Activated naive CD4-positive, alpha-beta T cell treated with anti-CD3 and anti-CD28 coated beads, Interleukin-2, amount 50 U/mL, for 16 hours (primary cell): ENCODE results near the gene PCDH17.

Experiments used
- DNase-seq: peaks from one replicate; pipeline ENCODE4 v3.0.0-alpha.2; 2020

The PCDH17 gene

GRCh38 chr13:57637515-57637914 lies 6.0 kb downstream of the PCDH17 start:
- DNase-seq, result no peak

GRCh38 chr13:57638186-57638890 lies 6.8 kb downstream of the PCDH17 start:
- no peak for DNase-seq

- DNase-seq, result no peak
Observed at GRCh38 chr13:57640607-57641006, 9.1 kb downstream of the PCDH17 start.

- DNase-seq, result no peak
Observed at GRCh38 chr13:57641051-57641450, 9.5 kb downstream of the PCDH17 start.

GRCh38 chr13:57644106-57644505 lies 12.6 kb downstream of the PCDH17 start:
- no peak for DNase-seq

GRCh38 chr13:57653229-57653989 lies 21.9 kb downstream of the PCDH17 start:
- DNase-seq, result no peak

GRCh38 chr13:57665481-57665880 lies 33.9 kb downstream of the PCDH17 start:
- DNase-seq, result no peak

- DNase-seq, result no peak
Observed at GRCh38 chr13:57666131-57666953, 34.8 kb downstream of the PCDH17 start.

- DNase-seq, result no peak
Observed at GRCh38 chr13:57672168-57672567, 40.6 kb downstream of the PCDH17 start.

GRCh38 chr13:57673197-57673596 lies 41.7 kb downstream of the PCDH17 start:
- no peak for DNase-seq

GRCh38 chr13:57675526-57675925 lies 44.0 kb downstream of the PCDH17 start:
- no peak for DNase-seq

GRCh38 chr13:57680609-57681008 lies 49.1 kb downstream of the PCDH17 start:
- no peak for DNase-seq

- no peak for DNase-seq
Observed at GRCh38 chr13:57682128-57682716, 50.7 kb downstream of the PCDH17 start.

- DNase-seq, result no peak
Observed at GRCh38 chr13:57698851-57699250, 67.3 kb downstream of the PCDH17 start.

GRCh38 chr13:57704031-57704430 lies 72.5 kb downstream of the PCDH17 start:
- no peak for DNase-seq

- no peak for DNase-seq
Observed at GRCh38 chr13:57716295-57716694, 84.8 kb downstream of the PCDH17 start.

GRCh38 chr13:57724486-57725272 lies 93.1 kb downstream of the PCDH17 start:
- no peak for DNase-seq

GRCh38 chr13:57725480-57725879 lies 93.9 kb downstream of the PCDH17 start:
- no peak for DNase-seq

GRCh38 chr13:57726981-57727380 lies 95.4 kb downstream of the PCDH17 start:
- DNase-seq, result no peak

GRCh38 chr13:57734306-57734705 lies 102.8 kb downstream of the PCDH17 start:
- no peak for DNase-seq

- DNase-seq, result no peak
Observed at GRCh38 chr13:57739089-57739488, 107.5 kb downstream of the PCDH17 start.

GRCh38 chr13:57739543-57740190 lies 108.1 kb downstream of the PCDH17 start:
- no peak for DNase-seq
